Right atrium auricular region (tissue), 2 donors: ENCODE measurements around the gene GGNBP2. TPM values are rescaled to one million over a fixed set of nuclear protein-coding genes. Genes with fewer than 3 reads are reported as not detected.

Experiments
- DNase-seq: peaks from one replicate; pipeline ENCODE4 v3.0.0-alpha.2; 2019; ENCODE audit warnings: low spot score
- H3K27ac ChIP-seq, 2 donors: fragments of 200-600 bp; sonication (generic); 1 replicate in 1 of 2; 2 replicates in 1 of 2; pipeline ENCODE4 v1.5.1; 2016 to 2019
- H3K27me3 ChIP-seq, 2 donors: fragments of 200-600 bp; sonication (generic); one replicate each; pipeline versions ENCODE4 v1.5.1 to v1.6.0; 2017 to 2019
- H3K36me3 ChIP-seq: fragments of 200-600 bp; sonication (generic); one replicate; pipeline ENCODE4 v1.5.1; 2016
- H3K4me1 ChIP-seq, 2 donors: fragments of 200-600 bp; sonication (generic); one replicate each; pipeline versions ENCODE4 v1.5.1 to v1.6.0; 2017 to 2019
- H3K4me3 ChIP-seq, 2 donors: fragments of 200-600 bp; sonication (generic); 1 replicate in 1 of 2; 2 replicates in 1 of 2; pipeline ENCODE4 v1.5.1; 2017 to 2019; ENCODE audit warnings: mild to moderate bottlenecking in 1 of 2, moderate library complexity in 1 of 2
- H3K9me3 ChIP-seq, 2 donors: fragments of 200-600 bp; sonication (generic); one replicate each; pipeline ENCODE4 v1.5.1; 2019
- CTCF ChIP-seq, 2 donors: fragments of 200-600 bp; sonication (generic); IDR thresholded peaks; one replicate each; pipeline ENCODE4 v1.5.1; 2019; ENCODE audit warnings: antibody characterized with exemption in 2 of 2
- total RNA-seq, 2 donors: library from RNA; depleted of rRNA; stranded (reverse); fragments of >200 nt; gene quantifications; one replicate each; pipeline ENCODE4 v1.1.0, GENCODE V29; 2016

The GGNBP2 gene
- total RNA-seq, 2 donors from 2014 or later: 26.7 to 30.1 TPM

GRCh38 chr17:36576793-36577192, 32.1 kb downstream of the GGNBP2 start:
- Histone ChIP-seq H3K9me3 (no peaks in the 10 kb centered on the region), H3K27me3 (no peaks in the 10 kb centered on the region), H3K36me3 (peaks cover 50% of the 10 kb centered on the region), H3K4me3 (no peak overlapping the region), H3K27ac (no peak overlapping the region), H3K4me1 (no peaks in the 10 kb centered on the region)
- no peak for DNase-seq
- no peak for TF ChIP-seq CTCF (IDR thresholded peaks at IDR 0.05)

GRCh38 chr17:36578671-36579070, 34.0 kb downstream of the GGNBP2 start:
- no peaks in the 10 kb centered on the region for H3K27me3 ChIP-seq

GRCh38 chr17:36583787-36584186, 39.1 kb downstream of the GGNBP2 start:
- H3K36me3 ChIP-seq: peaks cover 97% of the 10 kb centered on the region

More at GRCh38 chr17:36578671-36579070, 34.0 kb downstream of the GGNBP2 start:
- H3K4me1 ChIP-seq: no peaks in the 10 kb centered on the region
- H3K27ac ChIP-seq: no peak overlapping the region
- TF ChIP-seq CTCF (IDR thresholded peaks at IDR 0.05): no peak
- no peaks in the 10 kb centered on the region for H3K9me3 ChIP-seq
- DNase-seq: no peak
- no peak overlapping the region for H3K4me3 ChIP-seq
- peaks cover 68% of the 10 kb centered on the region for H3K36me3 ChIP-seq

GRCh38 chr17:36586138-36586537, 41.4 kb downstream of the GGNBP2 start:
- peaks cover 83% of the 10 kb centered on the region for H3K36me3 ChIP-seq
- TF ChIP-seq CTCF (IDR thresholded peaks at IDR 0.05): no peak
- H3K4me3 ChIP-seq: no peak overlapping the region
- DNase-seq: no peak
- no peaks in the 10 kb centered on the region for H3K27me3 ChIP-seq
- no peak overlapping the region for H3K27ac ChIP-seq
- H3K4me1 ChIP-seq: peaks cover 0 to 3% of the 10 kb centered on the region in 2 donors
- H3K9me3 ChIP-seq: no peaks in the 10 kb centered on the region

More at GRCh38 chr17:36583787-36584186, 39.1 kb downstream of the GGNBP2 start:
- H3K4me3 ChIP-seq: no peak overlapping the region
- H3K4me1 ChIP-seq: no peaks in the 10 kb centered on the region
- no peaks in the 10 kb centered on the region for H3K27me3 ChIP-seq
- no peaks in the 10 kb centered on the region for H3K9me3 ChIP-seq
- DNase-seq: no peak
- no peak overlapping the region for H3K27ac ChIP-seq
- no peak for TF ChIP-seq CTCF (IDR thresholded peaks at IDR 0.05)

- H3K27me3 ChIP-seq: no peaks in the 10 kb centered on the region
- no peak overlapping the region for H3K27ac ChIP-seq
- no peaks in the 10 kb centered on the region for H3K9me3 ChIP-seq
- H3K4me1 ChIP-seq: peaks cover 0 to 29% of the 10 kb centered on the region in 2 donors
- peaks cover 47% of the 10 kb centered on the region for H3K36me3 ChIP-seq
- H3K4me3 ChIP-seq: no peak overlapping the region
- TF ChIP-seq CTCF (IDR thresholded peaks at IDR 0.05): no peak
- DNase-seq: no peak
These were observed 45.4 kb downstream of the GGNBP2 start for GRCh38 chr17:36590082-36590481.
